Neural progenitor cell (in vitro differentiated cells): Measurements from ENCODE around the gene RETSAT. TPM values are rescaled to one million over a fixed set of nuclear protein-coding genes. Genes with fewer than 3 reads are reported as not detected.

ENCODE experiments used
- DNase-seq: peaks from one replicate; pipeline ENCODE4 v3.0.0-alpha.2; 2016; ENCODE audit warnings: low spot score
- H2AFZ ChIP-seq: fragments of 200-600 bp; sonication (generic); replicated peaks from 2 replicates; pipeline ENCODE4 v1.6.1; 2016; ENCODE audit warnings: antibody characterized with exemption
- H3F3A ChIP-seq: fragments of 200-600 bp; sonication (generic); 2 replicates; pipeline ENCODE4 v1.6.1; 2016; ENCODE audit warnings: antibody characterized with exemption, low read depth
- H3K27ac ChIP-seq: fragments of 200-600 bp; sonication (generic); 2 replicates; pipeline ENCODE4 v1.5.1; 2016; ENCODE audit warnings: mild to moderate bottlenecking
- H3K27me3 ChIP-seq: fragments of 200-600 bp; sonication (generic); 2 replicates; pipeline ENCODE4 v1.6.1; 2016; ENCODE audit warnings: mild to moderate bottlenecking, moderate library complexity
- H3K36me3 ChIP-seq: fragments of 200-600 bp; sonication (generic); 2 replicates; pipeline ENCODE4 v1.5.1; 2016
- H3K4me1 ChIP-seq: fragments of 200-600 bp; sonication (generic); 2 replicates; pipeline ENCODE4 v1.6.1; 2016; ENCODE audit warnings: mixed run types
- H3K4me2 ChIP-seq: fragments of 200-600 bp; sonication (generic); 2 replicates; pipeline ENCODE4 v1.6.1; 2016
- H3K4me3 ChIP-seq: fragments of 200-600 bp; sonication (generic); 2 replicates; pipeline ENCODE4 v1.5.1; 2016
- H3K79me2 ChIP-seq: fragments of 200-600 bp; sonication (generic); 2 replicates; pipeline ENCODE4 v1.6.1; 2016; ENCODE audit warnings: low read depth
- H3K9ac ChIP-seq: fragments of 200-600 bp; sonication (generic); 2 replicates; pipeline ENCODE4 v1.6.1; 2016
- H3K9me3 ChIP-seq: fragments of 200-600 bp; sonication (generic); 2 replicates; pipeline ENCODE4 v1.5.1; 2016; ENCODE audit warnings: low read depth
- H4K20me1 ChIP-seq: fragments of 200-600 bp; sonication (generic); 2 replicates; pipeline ENCODE4 v1.6.1; 2016; ENCODE audit warnings: low read depth
- H3K27ac Mint-ChIP-seq: 3 replicates; pipeline ENCODE4 v1.8.0; 2021; ENCODE audit warnings: mixed read lengths
- H3K27me3 Mint-ChIP-seq: 2 replicates; pipeline ENCODE4 v1.8.0; 2022; ENCODE audit warnings: low read depth, mild to moderate bottlenecking, inconsistent platforms, moderate library complexity, mixed read lengths; ENCODE audit not compliant: insufficient read depth
- H3K36me3 Mint-ChIP-seq: 3 replicates; pipeline ENCODE4 v1.8.0; 2021; ENCODE audit warnings: mixed read lengths
- H3K4me1 Mint-ChIP-seq: 3 replicates; pipeline ENCODE4 v1.8.0; 2021; ENCODE audit warnings: mixed read lengths
- H3K4me3 Mint-ChIP-seq: 3 replicates; pipeline ENCODE4 v1.8.0; 2021; ENCODE audit warnings: mild to moderate bottlenecking, moderate library complexity, mixed read lengths
- H3K9me3 Mint-ChIP-seq: 3 replicates; pipeline ENCODE4 v1.8.0; 2020; ENCODE audit warnings: mixed read lengths
- EZH2 ChIP-seq: fragments of 200-600 bp; sonication (generic); IDR thresholded peaks from 2 replicates; pipeline ENCODE4 v1.6.1; 2017; ENCODE audit warnings: antibody characterized with exemption, mild to moderate bottlenecking, moderate library complexity
- EZH2phosphoT487 ChIP-seq: fragments of 200-600 bp; sonication (generic); IDR thresholded peaks from 2 replicates; pipeline ENCODE4 v1.6.1; 2017; ENCODE audit warnings: antibody characterized with exemption
- total RNA-seq: library from RNA; depleted of rRNA; stranded (reverse); fragments of >200 nt; gene quantifications from 2 replicates; pipeline ENCODE4 v1.2.3, GENCODE V29; 2015; ENCODE audit warnings: low replicate concordance
- TF ChIP-seq, protein P1 (sequence below): fragments of 200-600 bp; sonication (generic); IDR thresholded peaks from 2 replicates; pipeline ENCODE4 v1.5.1; 2017; ENCODE audit warnings: antibody characterized with exemption, mild to moderate bottlenecking

Gene RETSAT
- total RNA-seq, 1 donor from 2014 or later: 13.3 TPM

DNA sequence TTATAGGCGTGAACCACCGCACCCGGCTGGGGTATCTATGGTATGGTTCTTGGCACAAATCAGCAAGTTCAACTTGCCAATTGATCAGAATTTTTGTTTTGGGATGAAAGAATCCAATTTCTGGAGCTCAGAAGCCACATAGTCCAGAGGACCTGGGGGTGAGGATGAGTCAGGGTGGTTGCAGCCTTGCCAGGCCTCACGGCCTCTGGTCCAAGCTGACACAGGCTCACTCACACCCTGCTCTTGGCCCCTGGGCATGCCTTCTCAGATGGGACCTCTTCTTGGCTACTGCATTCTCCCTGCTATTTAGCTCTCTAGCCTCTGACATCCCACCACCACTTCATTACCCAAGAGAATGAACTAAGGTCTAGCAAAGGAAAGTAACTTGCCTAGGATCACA is 39.5 kb upstream of the RETSAT start:
- H3F3A ChIP-seq: peaks cover 5% of the 10 kb centered on the region
- no peak for DNase-seq
- TF ChIP-seq EZH2phosphoT487: no peak
- TF ChIP-seq, protein P1, sequence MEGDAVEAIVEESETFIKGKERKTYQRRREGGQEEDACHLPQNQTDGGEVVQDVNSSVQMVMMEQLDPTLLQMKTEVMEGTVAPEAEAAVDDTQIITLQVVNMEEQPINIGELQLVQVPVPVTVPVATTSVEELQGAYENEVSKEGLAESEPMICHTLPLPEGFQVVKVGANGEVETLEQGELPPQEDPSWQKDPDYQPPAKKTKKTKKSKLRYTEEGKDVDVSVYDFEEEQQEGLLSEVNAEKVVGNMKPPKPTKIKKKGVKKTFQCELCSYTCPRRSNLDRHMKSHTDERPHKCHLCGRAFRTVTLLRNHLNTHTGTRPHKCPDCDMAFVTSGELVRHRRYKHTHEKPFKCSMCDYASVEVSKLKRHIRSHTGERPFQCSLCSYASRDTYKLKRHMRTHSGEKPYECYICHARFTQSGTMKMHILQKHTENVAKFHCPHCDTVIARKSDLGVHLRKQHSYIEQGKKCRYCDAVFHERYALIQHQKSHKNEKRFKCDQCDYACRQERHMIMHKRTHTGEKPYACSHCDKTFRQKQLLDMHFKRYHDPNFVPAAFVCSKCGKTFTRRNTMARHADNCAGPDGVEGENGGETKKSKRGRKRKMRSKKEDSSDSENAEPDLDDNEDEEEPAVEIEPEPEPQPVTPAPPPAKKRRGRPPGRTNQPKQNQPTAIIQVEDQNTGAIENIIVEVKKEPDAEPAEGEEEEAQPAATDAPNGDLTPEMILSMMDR: no peak
- TF ChIP-seq EZH2: no peak
- no peaks in the 10 kb centered on the region for H4K20me1 ChIP-seq
- H3K9ac ChIP-seq: no peak overlapping the region
- H3K4me1 ChIP-seq: peaks cover 5% of the 10 kb centered on the region
- H3K4me3 Mint-ChIP-seq: no peak overlapping the region
- no peaks in the 10 kb centered on the region for H3K36me3 ChIP-seq
- no peak overlapping the region for H2AFZ ChIP-seq
- H3K4me3 ChIP-seq: no peak overlapping the region
- peaks cover 4% of the 10 kb centered on the region for H3K27me3 Mint-ChIP-seq
- peaks cover 7% of the 10 kb centered on the region for H3K4me1 Mint-ChIP-seq
- no peaks in the 10 kb centered on the region for H3K9me3 Mint-ChIP-seq
- H3K27ac ChIP-seq: no peak overlapping the region
- H3K36me3 Mint-ChIP-seq: peaks cover 6% of the 10 kb centered on the region
- H3K4me2 ChIP-seq: no peak overlapping the region
- no peaks in the 10 kb centered on the region for H3K27me3 ChIP-seq
- H3K9me3 ChIP-seq: no peaks in the 10 kb centered on the region
- H3K27ac Mint-ChIP-seq: no peak overlapping the region
- H3K79me2 ChIP-seq: no peaks in the 10 kb centered on the region

DNA sequence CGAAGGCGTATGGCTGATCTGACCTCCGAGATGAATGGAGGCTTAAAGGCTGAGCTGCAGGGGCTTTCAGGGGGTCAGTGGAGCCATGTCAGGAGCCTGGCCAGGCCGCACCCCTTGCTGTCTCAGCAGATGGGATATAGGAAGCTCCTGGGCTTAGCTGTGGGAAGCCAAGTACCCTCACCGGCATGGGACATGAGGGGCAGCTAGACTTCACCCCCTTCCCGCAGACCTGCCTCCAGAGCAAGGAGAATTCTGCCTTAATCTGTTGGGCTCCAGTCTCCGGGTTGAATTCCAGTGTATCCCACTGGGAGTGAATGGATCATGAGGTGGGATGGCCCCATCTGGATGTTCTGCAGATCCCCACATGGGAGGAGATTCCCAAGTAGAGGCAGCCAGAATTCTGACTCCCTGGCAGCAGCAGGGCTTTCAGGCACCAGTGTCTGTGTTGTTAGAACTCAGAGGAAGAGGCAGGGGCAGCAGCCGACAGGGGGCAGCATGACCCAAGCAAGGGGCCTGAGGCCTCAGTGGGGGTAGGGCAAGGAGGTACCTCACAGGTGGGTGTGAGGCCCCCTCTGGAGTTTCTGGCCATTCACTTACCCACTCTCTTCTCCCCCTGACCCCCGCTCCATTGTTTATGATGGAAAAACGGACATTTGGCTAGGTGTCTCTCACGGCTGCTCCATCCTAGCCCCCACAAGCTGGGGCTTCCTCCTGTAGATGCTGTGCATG is 36.8 kb upstream of the RETSAT start:
- no peak overlapping the region for H2AFZ ChIP-seq
- H3K36me3 Mint-ChIP-seq: peaks cover 13% of the 10 kb centered on the region
- no peak overlapping the region for H3K9ac ChIP-seq
- H3K79me2 ChIP-seq: no peaks in the 10 kb centered on the region
- H3K4me2 ChIP-seq: no peak overlapping the region
- H3K27ac ChIP-seq: no peak overlapping the region
- peaks cover 10% of the 10 kb centered on the region for H3F3A ChIP-seq
- H3K4me3 Mint-ChIP-seq: no peak overlapping the region
- H3K9me3 Mint-ChIP-seq: no peaks in the 10 kb centered on the region
- peaks cover 14% of the 10 kb centered on the region for H3K4me1 Mint-ChIP-seq
- no peaks in the 10 kb centered on the region for H3K36me3 ChIP-seq
- H3K9me3 ChIP-seq: no peaks in the 10 kb centered on the region
- H3K4me1 ChIP-seq: peaks cover 12% of the 10 kb centered on the region
- H3K27ac Mint-ChIP-seq: no peak overlapping the region
- DNase-seq: peak; percentile 70
- TF ChIP-seq EZH2 (no peak), EZH2phosphoT487 (no peak)
- TF ChIP-seq, protein P1: peak; percentile 68
- H3K4me3 ChIP-seq: no peak overlapping the region
- H4K20me1 ChIP-seq: no peaks in the 10 kb centered on the region
- peaks cover 2% of the 10 kb centered on the region for H3K27me3 Mint-ChIP-seq
- H3K27me3 ChIP-seq: no peaks in the 10 kb centered on the region

DNA sequence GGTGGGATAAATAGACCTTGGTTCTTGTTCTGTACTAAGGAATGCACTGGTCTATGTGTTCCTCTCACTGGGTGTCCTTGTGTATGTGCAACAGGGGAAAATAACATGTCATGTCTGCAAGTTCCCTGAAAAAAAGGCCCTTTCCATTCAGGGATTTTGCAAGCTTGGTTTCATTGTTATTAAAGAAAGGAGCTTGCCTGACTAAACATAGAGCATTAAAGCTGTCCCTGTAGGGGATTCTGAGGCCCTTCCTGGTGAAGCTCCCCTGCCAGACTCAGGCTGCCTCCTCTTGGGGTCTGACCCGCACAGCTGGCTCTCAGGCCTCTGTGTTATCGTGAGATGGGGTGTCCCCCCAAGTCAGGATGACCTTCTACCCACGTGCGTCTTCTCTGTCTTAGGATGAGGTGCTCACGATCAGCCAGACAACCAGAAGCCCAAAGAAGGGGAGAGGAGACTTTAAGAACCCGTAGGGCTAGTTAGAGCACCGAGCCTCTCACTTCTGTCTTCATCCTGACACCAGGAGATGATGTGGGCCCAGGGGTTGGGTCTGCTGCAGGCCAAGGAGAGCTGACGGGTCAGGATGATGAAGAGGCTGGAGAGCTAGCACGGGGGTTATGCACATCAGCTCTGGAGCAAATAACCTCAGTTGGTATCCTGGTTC is 34.7 kb upstream of the RETSAT start:
- no peaks in the 10 kb centered on the region for H3K9me3 Mint-ChIP-seq
- peak; percentile 45 for DNase-seq
- H3K9ac ChIP-seq: no peak overlapping the region

More for the DNA sequence above, 34.7 kb upstream of the RETSAT start:
- H3K36me3 ChIP-seq: no peaks in the 10 kb centered on the region
- H3K4me3 ChIP-seq: no peak overlapping the region
- peaks cover 12% of the 10 kb centered on the region for H3K4me1 ChIP-seq
- H2AFZ ChIP-seq: no peak overlapping the region
- H4K20me1 ChIP-seq: no peaks in the 10 kb centered on the region
- H3K9me3 ChIP-seq: no peaks in the 10 kb centered on the region
- H3K27ac Mint-ChIP-seq: peak overlapping the region; percentile 68
- H3K27me3 ChIP-seq: no peaks in the 10 kb centered on the region
- TF ChIP-seq EZH2 (no peak), EZH2phosphoT487 (no peak)
- TF ChIP-seq, protein P1: no peak
- peaks cover 19% of the 10 kb centered on the region for H3K4me1 Mint-ChIP-seq
- H3K36me3 Mint-ChIP-seq: peaks cover 25% of the 10 kb centered on the region
- no peaks in the 10 kb centered on the region for H3K79me2 ChIP-seq
- peak overlapping the region; percentile 58 for H3K27ac ChIP-seq
- H3F3A ChIP-seq: peaks cover 10% of the 10 kb centered on the region
- H3K4me2 ChIP-seq: peak overlapping the region; percentile 38
- no peak overlapping the region for H3K4me3 Mint-ChIP-seq
- H3K27me3 Mint-ChIP-seq: peaks cover 2% of the 10 kb centered on the region
